B cell (primary cell): ENCODE measurements around the gene DNAAF1. TPM values are rescaled to one million over a fixed set of nuclear protein-coding genes. Genes with fewer than 3 reads are reported as not detected.

Source experiments
- ATAC-seq: fragments of 200-7000 bp; cut with Tn5 transposase; one replicate; pipeline ENCODE4 v1.10.0; 2021; ENCODE audit warnings: low read depth, mild to moderate bottlenecking, moderate number of reproducible peaks, moderate library complexity
- CTCF ChIA-PET: fragments of 350-600 bp; sonication (Branson Sonifier 250); formaldehyde crosslinking; loops from one replicate; lab custom pipeline; 2021; ENCODE audit warnings: antibody characterized with exemption, inconsistent platforms; lab: Charles Lee
- POLR2A ChIA-PET: fragments of 350-600 bp; sonication (Branson Sonifier 250); formaldehyde crosslinking; loops from one replicate; lab custom pipeline; 2021; ENCODE audit warnings: antibody characterized with exemption; lab: Charles Lee
- DNase-seq: peaks from one replicate; pipeline ENCODE4 v3.0.0; 2013
- H2AFZ ChIP-seq: 2 replicates; pipeline ENCODE4 v1.6.1; 2012; ENCODE audit warnings: mild to moderate bottlenecking, low read depth, low read length; ENCODE audit not compliant: insufficient read depth, poor library complexity, severe bottlenecking
- H3K27ac ChIP-seq, 2 donors: 1 replicate in 1 of 2; 2 replicates in 1 of 2; pipeline ENCODE4 v1.5.1; 2012 to 2013; ENCODE audit warnings: low read length in 2 of 2, mild to moderate bottlenecking in 2 of 2, moderate library complexity in 1 of 2
- H3K27me3 ChIP-seq, 4 experiments: fragments of 200-600 bp in 1 of 4; sonication (generic) in 1 of 4; replicated peaks in 1 of 4; 1 replicate in 2 of 4; 2 replicates in 2 of 4; pipeline versions ENCODE4 v1.6.1 to v1.7.0; 2013 to 2016; ENCODE audit warnings: low read length in 3 of 4, mild to moderate bottlenecking in 2 of 4, mixed read lengths in 1 of 4, moderate library complexity in 1 of 4; ENCODE audit not compliant: insufficient read depth in 4 of 4, control insufficient read depth in 3 of 4; ENCODE audit errors: control extremely low read depth in 1 of 4
- H3K36me3 ChIP-seq, 2 experiments: replicated peaks in 1 of 2; 1 replicate in 1 of 2; 2 replicates in 1 of 2; pipeline versions ENCODE4 v1.6.1 to v1.7.1; 2013; ENCODE audit warnings: low read length in 1 of 2; ENCODE audit not compliant: insufficient read depth in 2 of 2, control insufficient read depth in 1 of 2; ENCODE audit errors: control extremely low read depth in 1 of 2, extremely low read depth in 1 of 2
- H3K4me1 ChIP-seq, 2 donors: fragments of 200-600 bp in 1 of 2; sonication (generic) in 1 of 2; 1 replicate in 1 of 2; 2 replicates in 1 of 2; pipeline versions ENCODE4 v1.5.1 to v1.6.1; 2013 to 2017; ENCODE audit warnings: low read length in 2 of 2; ENCODE audit not compliant: control insufficient read depth in 2 of 2, insufficient read depth in 2 of 2
- H3K4me2 ChIP-seq: replicated peaks from 2 replicates; pipeline ENCODE3; 2012; ENCODE audit warnings: mild to moderate bottlenecking, low read depth, low read length; ENCODE audit not compliant: poor library complexity, severe bottlenecking
- H3K4me3 ChIP-seq, 5 experiments: fragments of 200-600 bp in 1 of 5; sonication (generic) in 1 of 5; 1 replicate in 3 of 5; 2 replicates in 2 of 5; pipeline versions ENCODE4 v1.5.1 to v1.7.0; 2011 to 2016; ENCODE audit warnings: low read length in 4 of 5, mild to moderate bottlenecking in 4 of 5, low read depth in 2 of 5, control low read depth in 1 of 5, moderate library complexity in 1 of 5; ENCODE audit not compliant: insufficient read depth in 1 of 5; ENCODE audit errors: control extremely low read depth in 1 of 5, extremely low read depth in 1 of 5
- H3K79me2 ChIP-seq: fragments of 200-600 bp; sonication (generic); one replicate; pipeline ENCODE4 v1.6.0; 2016; ENCODE audit warnings: low read length; ENCODE audit not compliant: control insufficient read depth, insufficient read depth
- H3K9ac ChIP-seq: fragments of 200-600 bp; sonication (generic); 2 replicates; pipeline ENCODE4 v1.6.1; 2017; ENCODE audit warnings: mild to moderate bottlenecking, low read length, moderate library complexity
- H3K9me3 ChIP-seq, 3 donors: one replicate each; pipeline versions ENCODE4 v1.6.1 to v1.7.1; 2013; ENCODE audit warnings: low read length in 2 of 3; ENCODE audit not compliant: control insufficient read depth in 2 of 3, insufficient read depth in 1 of 3; ENCODE audit errors: control extremely low read depth in 1 of 3
- H4K20me1 ChIP-seq: 2 replicates; pipeline ENCODE4 v1.6.0; 2012; ENCODE audit warnings: mild to moderate bottlenecking, low read length; ENCODE audit not compliant: insufficient read depth, control insufficient read depth, poor library complexity, severe bottlenecking
- H3K27ac Mint-ChIP-seq: one replicate; pipeline ENCODE4 v1.8.0; 2021; ENCODE audit warnings: mixed read lengths
- H3K27me3 Mint-ChIP-seq: one replicate; pipeline ENCODE4 v1.8.0; 2021; ENCODE audit warnings: mixed read lengths
- H3K4me1 Mint-ChIP-seq: one replicate; pipeline ENCODE4 v1.8.0; 2021; ENCODE audit warnings: mixed read lengths
- H3K4me3 Mint-ChIP-seq: one replicate; pipeline ENCODE4 v1.8.0; 2021; ENCODE audit warnings: mixed read lengths
- H3K9me3 Mint-ChIP-seq: one replicate; pipeline ENCODE4 v1.8.0; 2022; ENCODE audit warnings: mixed read lengths; ENCODE audit not compliant: insufficient read depth
- EZH2 ChIP-seq: IDR thresholded peaks from 2 replicates; pipeline ENCODE4 v1.6.1; 2012; ENCODE audit warnings: borderline replicate concordance, low read depth, mild to moderate bottlenecking, moderate library complexity, low read length; ENCODE audit not compliant: insufficient read depth, poor library complexity, severe bottlenecking
- WGBS: methylation state at CpG from one replicate; pipeline ENCODE4 v1.1.5; 2013; ENCODE audit warnings: missing lambda C conversion rate; ENCODE audit not compliant: insufficient coverage; 5-methylcytosine and 5-hydroxymethylcytosine counted together
- intact Hi-C: fragments of 100-400 bp; cut with micrococcal nuclease; formaldehyde crosslinking; loops from one replicate; pipeline ENCODE4 v1.10.0; 2022
- polyA plus RNA-seq: library from polyadenylated mRNA; depleted of rRNA; stranded (reverse); fragments of >200 nt; gene quantifications from 2 replicates; pipeline ENCODE4 v1.2.3, GENCODE V29; 2012
- total RNA-seq, 2 donors: library from RNA; stranded (reverse); fragments of 120-200 nt in 1 of 2; gene quantifications; 1 replicate in 1 of 2; 2 replicates in 1 of 2; pipeline versions ENCODE4 v1.2.3 to v1.2.4, GENCODE V29; 2013 to 2022
- TF ChIP-seq, protein P1 (sequence below): fragments of 200-600 bp; IDR thresholded peaks from one replicate; pipeline ENCODE4 v1.8.0; 2022; ENCODE audit warnings: antibody characterized with exemption, mild to moderate bottlenecking

DNAAF1 gene
- total and polyA plus RNA-seq, 2 donors (not counting 1 experiment from before 2014, with no cell fraction given): 0.24 to 0.30 TPM

DNA sequence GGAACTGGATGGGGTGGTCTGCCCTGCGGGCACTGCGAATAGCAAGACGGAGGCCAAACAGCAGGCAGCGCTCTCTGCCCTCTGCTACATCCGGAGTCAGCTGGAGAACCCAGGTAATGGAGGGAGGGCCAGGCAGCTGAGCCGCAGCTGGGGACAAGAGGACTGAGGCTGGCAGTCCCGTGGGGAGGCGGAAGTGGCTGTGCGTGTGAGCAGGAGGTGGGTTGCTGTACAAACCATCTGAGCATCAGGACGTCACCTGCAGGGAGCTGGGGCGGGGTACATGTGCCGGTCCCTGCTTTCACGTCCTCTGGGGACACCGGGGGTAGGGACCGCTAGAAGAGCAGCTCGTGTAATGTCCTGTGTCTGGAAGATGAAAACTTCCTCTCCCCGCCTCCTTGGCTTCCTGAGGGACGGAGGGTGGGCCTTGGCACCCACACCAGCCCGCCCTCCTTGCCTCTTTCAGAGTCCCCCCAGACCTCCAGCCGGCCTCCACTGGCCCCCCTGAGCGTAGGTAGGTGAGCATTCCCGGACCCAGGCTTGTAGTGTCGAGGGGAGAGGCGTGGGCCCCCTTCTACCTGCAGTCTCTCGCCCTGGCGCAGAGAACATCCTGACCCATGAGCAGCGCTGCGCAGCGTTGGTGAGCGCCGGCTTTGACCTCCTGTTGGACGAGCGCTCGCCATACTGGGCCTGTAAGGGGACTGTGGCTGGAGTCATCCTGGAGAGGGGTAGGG lies 49.5 kb downstream of the DNAAF1 start:
- Histone ChIP-seq H3K27me3 (peaks cover 0 to 4% (median 0%) of the 10 kb centered on the region in 4 experiments), H3K79me2 (no peaks in the 10 kb centered on the region), H3K4me3 (peak overlapping the region in 4 of 5 experiments; percentile 11 to 50 (median 30)), H3K9me3 (no peaks in the 10 kb centered on the region), H3K27ac (peak overlapping the region in 1 of 2 donors; percentile 36), H3K36me3 (no peaks in the 10 kb centered on the region), H3K9ac (peak overlapping the region; percentile 53), H3K4me1 (peaks cover 12 to 13% of the 10 kb centered on the region in 2 donors), H4K20me1 (no peaks in the 10 kb centered on the region), H2AFZ (peak overlapping the region; percentile 77), H3K4me2 (peak overlapping the region; percentile 75)
- ATAC-seq (peak; percentile 60), DNase-seq (peak; percentile 73)
- WGBS: 52% methylated on average over 29 of the region's 34 CpGs
- ChIA-PET POLR2A (no interaction called here), CTCF (interaction anchor here (0.7 kb wide), 1 partner anchor 311 kb away, joined by 3 read pairs; no protein-coding TSS in a partner anchor)
- no peak for TF ChIP-seq EZH2
- TF ChIP-seq, protein P1, sequence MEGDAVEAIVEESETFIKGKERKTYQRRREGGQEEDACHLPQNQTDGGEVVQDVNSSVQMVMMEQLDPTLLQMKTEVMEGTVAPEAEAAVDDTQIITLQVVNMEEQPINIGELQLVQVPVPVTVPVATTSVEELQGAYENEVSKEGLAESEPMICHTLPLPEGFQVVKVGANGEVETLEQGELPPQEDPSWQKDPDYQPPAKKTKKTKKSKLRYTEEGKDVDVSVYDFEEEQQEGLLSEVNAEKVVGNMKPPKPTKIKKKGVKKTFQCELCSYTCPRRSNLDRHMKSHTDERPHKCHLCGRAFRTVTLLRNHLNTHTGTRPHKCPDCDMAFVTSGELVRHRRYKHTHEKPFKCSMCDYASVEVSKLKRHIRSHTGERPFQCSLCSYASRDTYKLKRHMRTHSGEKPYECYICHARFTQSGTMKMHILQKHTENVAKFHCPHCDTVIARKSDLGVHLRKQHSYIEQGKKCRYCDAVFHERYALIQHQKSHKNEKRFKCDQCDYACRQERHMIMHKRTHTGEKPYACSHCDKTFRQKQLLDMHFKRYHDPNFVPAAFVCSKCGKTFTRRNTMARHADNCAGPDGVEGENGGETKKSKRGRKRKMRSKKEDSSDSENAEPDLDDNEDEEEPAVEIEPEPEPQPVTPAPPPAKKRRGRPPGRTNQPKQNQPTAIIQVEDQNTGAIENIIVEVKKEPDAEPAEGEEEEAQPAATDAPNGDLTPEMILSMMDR: no peak
- peaks cover 3% of the 10 kb centered on the region for H3K27me3 Mint-ChIP-seq
- intact Hi-C loops: no loop called here
- H3K9me3 Mint-ChIP-seq: no peaks in the 10 kb centered on the region
- H3K27ac Mint-ChIP-seq: peak overlapping the region; percentile 46
- peak overlapping the region; percentile 68 for H3K4me3 Mint-ChIP-seq
- H3K4me1 Mint-ChIP-seq: peaks cover 14% of the 10 kb centered on the region
